ENCODE measurements around the gene ALCAM.

The ALCAM gene

DNA sequence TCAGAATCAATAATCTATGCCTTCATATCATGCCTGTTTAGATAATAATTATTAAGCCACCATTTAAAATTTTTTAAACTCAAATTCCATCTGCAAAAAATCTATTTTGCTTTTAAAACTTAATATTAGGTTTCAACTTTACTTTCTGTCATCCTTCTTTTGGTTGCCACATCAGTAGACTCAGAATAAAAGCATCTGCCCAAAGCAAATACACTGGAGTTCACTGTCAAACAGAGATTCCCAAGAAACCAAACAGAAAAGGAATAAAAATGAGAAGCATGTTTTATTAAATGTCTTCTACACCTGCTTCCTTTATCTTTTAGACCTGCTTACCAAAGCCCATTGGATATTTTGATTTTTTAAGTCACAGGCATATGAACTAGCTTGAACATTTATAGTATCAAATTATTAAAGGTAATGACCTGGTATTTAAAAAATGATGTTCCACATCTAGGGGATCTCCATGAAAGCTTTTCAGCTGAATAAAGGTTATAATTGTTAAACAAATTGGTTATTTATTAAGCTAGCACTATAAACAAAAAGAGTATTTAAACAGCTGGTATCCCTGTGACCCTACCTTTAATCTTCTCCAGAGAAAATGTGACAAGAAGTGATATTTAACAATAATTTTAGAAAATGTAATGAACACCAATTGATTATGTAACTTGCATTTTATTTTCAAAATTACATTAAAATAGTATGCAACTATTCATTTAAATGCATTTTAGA, 62.5 kb downstream of the ALCAM start:
- no peaks in the 10 kb centered on the region for H3K36me3 ChIP-seq (ENCODE audit: control insufficient read depth, insufficient read depth, low read length)
- no peaks in the 10 kb centered on the region for H3K27me3 ChIP-seq (ENCODE audit: control insufficient read depth, insufficient read depth, low read length)
- no peak overlapping the region for H3K4me3 ChIP-seq (ENCODE audit: low read depth, low read length)
- no peaks in the 10 kb centered on the region for H3K9me3 ChIP-seq (ENCODE audit: control insufficient read depth, insufficient read depth, low read depth, low read length)
- no peak overlapping the region for H3K27ac ChIP-seq (ENCODE audit: low read depth, low read length)
- no peak overlapping the region for H3K9ac ChIP-seq (ENCODE audit: low read length)
- peaks cover 10% of the 10 kb centered on the region; the same call in 1 of the 2 replicates for H3K4me1 ChIP-seq (ENCODE audit: control insufficient read depth, insufficient read depth, low read length)

- Histone ChIP-seq H3K36me3 (ENCODE audit: control insufficient read depth, insufficient read depth, low read length) (no peaks in the 10 kb centered on the region), H3K4me1 (ENCODE audit: control insufficient read depth, insufficient read depth, low read length) (peaks cover 10% of the 10 kb centered on the region; the same call in 1 of the 2 replicates), H3K9me3 (ENCODE audit: control insufficient read depth, insufficient read depth, low read depth, low read length) (no peaks in the 10 kb centered on the region), H3K27ac (ENCODE audit: low read depth, low read length) (no peak overlapping the region), H3K9ac (ENCODE audit: low read length) (no peak overlapping the region), H3K27me3 (ENCODE audit: control insufficient read depth, insufficient read depth, low read length) (no peaks in the 10 kb centered on the region), H3K4me3 (ENCODE audit: low read depth, low read length) (no peak overlapping the region)
These were observed 63.7 kb downstream of the ALCAM start for GRCh38 chr3:105430455-105430854.

DNA sequence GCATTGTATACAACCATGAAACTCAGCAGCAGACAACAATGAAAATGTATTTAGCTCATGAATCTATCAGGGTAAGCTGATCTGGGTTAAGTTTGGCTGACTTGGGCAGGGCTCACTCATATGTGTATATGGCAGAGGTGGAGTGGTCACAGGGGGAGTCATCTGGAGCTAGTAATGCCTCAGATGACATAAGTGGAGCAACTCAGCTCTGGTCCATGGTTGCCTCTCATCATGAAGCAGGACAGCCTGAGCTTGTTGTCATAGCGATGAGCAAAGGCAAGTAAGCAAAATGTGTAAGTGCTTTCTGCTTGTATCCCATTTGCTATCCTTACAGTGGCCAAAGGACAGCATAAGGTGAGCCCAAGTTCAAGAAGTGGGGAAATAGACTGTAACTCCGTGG, 64.5 kb downstream of the ALCAM start:
- no peaks in the 10 kb centered on the region for H3K36me3 ChIP-seq (ENCODE audit: control insufficient read depth, insufficient read depth, low read length)
- H3K27ac ChIP-seq (ENCODE audit: low read depth, low read length): no peak overlapping the region
- no peaks in the 10 kb centered on the region for H3K9me3 ChIP-seq (ENCODE audit: control insufficient read depth, insufficient read depth, low read depth, low read length)
- no peak overlapping the region for H3K4me3 ChIP-seq (ENCODE audit: low read depth, low read length)
- no peaks in the 10 kb centered on the region for H3K27me3 ChIP-seq (ENCODE audit: control insufficient read depth, insufficient read depth, low read length)
- H3K4me1 ChIP-seq (ENCODE audit: control insufficient read depth, insufficient read depth, low read length): peaks cover 10% of the 10 kb centered on the region; the same call in 1 of the 2 replicates
- no peak overlapping the region for H3K9ac ChIP-seq (ENCODE audit: low read length)

DNA sequence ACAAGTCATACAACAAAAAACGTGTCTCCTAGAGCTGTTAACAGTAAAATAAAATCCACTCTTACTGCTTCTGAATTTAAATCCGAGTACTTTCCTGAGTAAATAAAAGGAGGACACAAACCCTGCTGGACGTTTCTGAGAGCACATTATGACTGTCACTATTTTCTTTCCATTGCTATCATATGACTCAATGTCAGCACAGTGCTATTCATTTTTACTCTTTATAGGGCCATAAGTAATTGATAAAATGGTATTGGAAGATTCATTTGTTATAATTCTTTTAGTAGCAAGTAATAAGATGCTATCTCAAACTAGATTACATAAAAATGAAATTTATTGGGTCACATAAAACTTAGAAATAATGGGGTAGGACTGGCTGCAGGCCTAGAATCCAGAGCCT, 68.6 kb downstream of the ALCAM start:
- Histone ChIP-seq H3K4me1 (ENCODE audit: control insufficient read depth, insufficient read depth, low read length) (no peaks in the 10 kb centered on the region), H3K27ac (ENCODE audit: low read depth, low read length) (no peak overlapping the region), H3K27me3 (ENCODE audit: control insufficient read depth, insufficient read depth, low read length) (no peaks in the 10 kb centered on the region), H3K9ac (ENCODE audit: low read length) (no peak overlapping the region), H3K36me3 (ENCODE audit: control insufficient read depth, insufficient read depth, low read length) (no peaks in the 10 kb centered on the region), H3K4me3 (ENCODE audit: low read depth, low read length) (no peak overlapping the region), H3K9me3 (ENCODE audit: control insufficient read depth, insufficient read depth, low read depth, low read length) (no peaks in the 10 kb centered on the region)

- no peaks in the 10 kb centered on the region for H3K27me3 ChIP-seq (ENCODE audit: control insufficient read depth, insufficient read depth, low read length)
- H3K36me3 ChIP-seq (ENCODE audit: control insufficient read depth, insufficient read depth, low read length): no peaks in the 10 kb centered on the region
- H3K4me3 ChIP-seq (ENCODE audit: low read depth, low read length): no peak overlapping the region
- no peaks in the 10 kb centered on the region for H3K9me3 ChIP-seq (ENCODE audit: control insufficient read depth, insufficient read depth, low read depth, low read length)
- H3K27ac ChIP-seq (ENCODE audit: low read depth, low read length): no peak overlapping the region
- H3K4me1 ChIP-seq (ENCODE audit: control insufficient read depth, insufficient read depth, low read length): no peaks in the 10 kb centered on the region
- no peak overlapping the region for H3K9ac ChIP-seq (ENCODE audit: low read length)
These were observed 70.0 kb downstream of the ALCAM start for GRCh38 chr3:105436687-105437086.

- Histone ChIP-seq H3K27me3 (ENCODE audit: control insufficient read depth, insufficient read depth, low read length) (no peaks in the 10 kb centered on the region), H3K9ac (ENCODE audit: low read length) (no peak overlapping the region), H3K4me1 (ENCODE audit: control insufficient read depth, insufficient read depth, low read length) (no peaks in the 10 kb centered on the region), H3K27ac (ENCODE audit: low read depth, low read length) (no peak overlapping the region), H3K36me3 (ENCODE audit: control insufficient read depth, insufficient read depth, low read length) (no peaks in the 10 kb centered on the region), H3K4me3 (ENCODE audit: low read depth, low read length) (no peak overlapping the region), H3K9me3 (ENCODE audit: control insufficient read depth, insufficient read depth, low read depth, low read length) (no peaks in the 10 kb centered on the region)
These were observed 73.4 kb downstream of the ALCAM start for GRCh38 chr3:105440113-105440512.

DNA sequence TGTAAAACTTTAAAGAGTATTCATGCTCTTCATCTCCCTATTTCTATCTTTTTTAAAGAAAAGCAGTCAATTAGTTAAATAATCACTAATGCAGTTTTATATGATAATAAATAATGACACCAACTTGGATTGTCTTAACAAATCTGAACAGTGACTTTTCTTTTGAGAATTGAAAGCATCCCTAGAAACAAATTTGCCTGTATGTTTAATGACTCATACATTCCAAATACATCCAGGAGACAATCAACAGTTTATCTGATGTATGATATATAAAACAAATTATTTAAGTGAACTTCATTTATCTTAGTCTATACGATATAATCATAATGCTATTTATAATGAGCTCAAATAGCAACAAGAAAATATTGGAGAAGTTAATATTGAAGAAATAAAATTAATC, 78.0 kb downstream of the ALCAM start:
- H3K4me3 ChIP-seq (ENCODE audit: low read depth, low read length): no peak overlapping the region
- no peak overlapping the region for H3K9ac ChIP-seq (ENCODE audit: low read length)
- H3K36me3 ChIP-seq (ENCODE audit: control insufficient read depth, insufficient read depth, low read length): no peaks in the 10 kb centered on the region
- no peak overlapping the region for H3K27ac ChIP-seq (ENCODE audit: low read depth, low read length)
- no peaks in the 10 kb centered on the region for H3K27me3 ChIP-seq (ENCODE audit: control insufficient read depth, insufficient read depth, low read length)
- no peaks in the 10 kb centered on the region for H3K9me3 ChIP-seq (ENCODE audit: control insufficient read depth, insufficient read depth, low read depth, low read length)
- 0 out of 2 replicates have a peak, but pooled peaks cover 9% of the 10 kb centered on the region for H3K4me1 ChIP-seq (ENCODE audit: control insufficient read depth, insufficient read depth, low read length)

- Histone ChIP-seq H3K4me3 (ENCODE audit: low read depth, low read length) (no peak overlapping the region), H3K4me1 (ENCODE audit: control insufficient read depth, insufficient read depth, low read length) (0 out of 2 replicates have a peak, but pooled peaks cover 9% of the 10 kb centered on the region), H3K9me3 (ENCODE audit: control insufficient read depth, insufficient read depth, low read depth, low read length) (no peaks in the 10 kb centered on the region), H3K27ac (ENCODE audit: low read depth, low read length) (no peak overlapping the region), H3K36me3 (ENCODE audit: control insufficient read depth, insufficient read depth, low read length) (no peaks in the 10 kb centered on the region), H3K9ac (ENCODE audit: low read length) (no peak overlapping the region), H3K27me3 (ENCODE audit: control insufficient read depth, insufficient read depth, low read length) (no peaks in the 10 kb centered on the region)
These were observed 81.8 kb downstream of the ALCAM start for GRCh38 chr3:105448338-105448982.

DNA sequence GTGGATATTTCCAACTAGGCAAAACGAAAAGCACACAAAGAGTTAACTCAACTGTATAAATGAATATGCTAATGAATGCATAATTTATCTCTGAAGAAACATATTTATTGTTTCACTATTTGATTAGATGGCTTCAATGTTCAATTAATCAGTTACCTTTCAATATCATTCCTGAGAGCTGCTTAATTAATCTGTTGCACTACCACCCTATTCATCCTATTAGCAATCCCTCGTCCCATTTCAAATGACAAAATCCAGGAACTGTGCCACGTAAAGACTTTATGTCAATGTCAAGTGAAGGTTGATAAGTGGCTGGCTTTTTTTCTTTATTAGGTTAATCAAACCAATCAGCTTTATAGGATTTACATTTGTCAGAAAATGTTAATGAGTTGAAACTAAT, 82.7 kb downstream of the ALCAM start:
- Histone ChIP-seq H3K36me3 (ENCODE audit: control insufficient read depth, insufficient read depth, low read length) (no peaks in the 10 kb centered on the region), H3K9ac (ENCODE audit: low read length) (no peak overlapping the region), H3K27me3 (ENCODE audit: control insufficient read depth, insufficient read depth, low read length) (no peaks in the 10 kb centered on the region), H3K27ac (ENCODE audit: low read depth, low read length) (no peak overlapping the region), H3K4me3 (ENCODE audit: low read depth, low read length) (no peak overlapping the region), H3K9me3 (ENCODE audit: control insufficient read depth, insufficient read depth, low read depth, low read length) (no peaks in the 10 kb centered on the region), H3K4me1 (ENCODE audit: control insufficient read depth, insufficient read depth, low read length) (0 out of 2 replicates have a peak, but pooled peaks cover 9% of the 10 kb centered on the region)

DNA sequence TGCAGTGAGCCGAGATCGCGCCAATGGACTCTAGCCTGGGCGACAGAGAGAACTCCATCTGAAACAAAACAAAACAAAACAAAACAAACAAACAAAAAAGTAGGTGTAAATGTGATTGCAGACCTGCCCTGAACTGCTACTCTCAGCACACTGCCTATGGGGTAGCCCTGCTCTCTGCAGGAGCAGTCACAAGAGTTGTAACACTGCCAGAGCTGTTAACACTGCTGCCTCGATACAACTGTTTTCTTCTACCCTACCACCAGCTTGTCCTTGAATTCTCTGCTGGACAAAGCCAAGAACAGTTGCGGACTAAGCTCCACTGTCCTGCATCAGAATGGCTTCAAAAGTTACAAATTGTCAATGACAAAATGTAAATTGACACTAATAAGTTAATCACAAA, 89.3 kb downstream of the ALCAM start:
- Histone ChIP-seq H3K27me3 (ENCODE audit: control insufficient read depth, insufficient read depth, low read length) (no peaks in the 10 kb centered on the region), H3K4me3 (ENCODE audit: low read depth, low read length) (no peak overlapping the region), H3K9me3 (ENCODE audit: control insufficient read depth, insufficient read depth, low read depth, low read length) (no peaks in the 10 kb centered on the region), H3K36me3 (ENCODE audit: control insufficient read depth, insufficient read depth, low read length) (no peaks in the 10 kb centered on the region), H3K27ac (ENCODE audit: low read depth, low read length) (no peak overlapping the region), H3K9ac (ENCODE audit: low read length) (no peak overlapping the region), H3K4me1 (ENCODE audit: control insufficient read depth, insufficient read depth, low read length) (peaks cover 8% of the 10 kb centered on the region)

GRCh38 chr3:105458518-105459215, 92.0 kb downstream of the ALCAM start:
- no peak overlapping the region for H3K27ac ChIP-seq (ENCODE audit: low read depth, low read length)
- no peaks in the 10 kb centered on the region for H3K27me3 ChIP-seq (ENCODE audit: control insufficient read depth, insufficient read depth, low read length)
- no peaks in the 10 kb centered on the region for H3K9me3 ChIP-seq (ENCODE audit: control insufficient read depth, insufficient read depth, low read depth, low read length)
- H3K4me1 ChIP-seq (ENCODE audit: control insufficient read depth, insufficient read depth, low read length): peaks cover 8% of the 10 kb centered on the region
- no peak overlapping the region for H3K9ac ChIP-seq (ENCODE audit: low read length)
- no peaks in the 10 kb centered on the region for H3K36me3 ChIP-seq (ENCODE audit: control insufficient read depth, insufficient read depth, low read length)
- no peak overlapping the region for H3K4me3 ChIP-seq (ENCODE audit: low read depth, low read length)
